NCI-H2227 treated with DMSO at 0.1 percent for 48 hours (cell line): Measurements from ENCODE around the gene PNMA8B.
"Not testable (repeated sequence)": the region's sequence is repeated elsewhere in the genome, so short reads cannot be mapped to it uniquely, and the experiment has no call there.

Experiments used
- DNase-seq: peaks from one replicate; lab custom pipeline; 2025; lab: John Stamatoyannopoulos, UW

Gene PNMA8B, protein sequence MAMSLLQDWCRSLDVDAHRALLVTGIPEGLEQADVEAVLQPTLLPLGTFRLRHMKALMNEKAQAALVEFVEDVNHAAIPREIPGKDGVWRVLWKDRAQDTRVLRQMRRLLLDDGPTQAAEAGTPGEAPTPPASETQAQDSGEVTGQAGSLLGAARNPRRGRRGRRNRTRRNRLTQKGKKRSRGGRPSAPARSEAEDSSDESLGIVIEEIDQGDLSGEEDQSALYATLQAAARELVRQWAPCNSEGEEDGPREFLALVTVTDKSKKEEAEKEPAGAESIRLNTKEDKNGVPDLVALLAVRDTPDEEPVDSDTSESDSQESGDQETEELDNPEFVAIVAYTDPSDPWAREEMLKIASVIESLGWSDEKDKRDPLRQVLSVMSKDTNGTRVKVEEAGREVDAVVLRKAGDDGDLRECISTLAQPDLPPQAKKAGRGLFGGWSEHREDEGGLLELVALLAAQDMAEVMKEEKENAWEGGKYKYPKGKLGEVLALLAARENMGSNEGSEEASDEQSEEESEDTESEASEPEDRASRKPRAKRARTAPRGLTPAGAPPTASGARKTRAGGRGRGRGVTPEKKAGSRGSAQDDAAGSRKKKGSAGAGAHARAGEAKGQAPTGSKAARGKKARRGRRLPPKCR

DNA sequence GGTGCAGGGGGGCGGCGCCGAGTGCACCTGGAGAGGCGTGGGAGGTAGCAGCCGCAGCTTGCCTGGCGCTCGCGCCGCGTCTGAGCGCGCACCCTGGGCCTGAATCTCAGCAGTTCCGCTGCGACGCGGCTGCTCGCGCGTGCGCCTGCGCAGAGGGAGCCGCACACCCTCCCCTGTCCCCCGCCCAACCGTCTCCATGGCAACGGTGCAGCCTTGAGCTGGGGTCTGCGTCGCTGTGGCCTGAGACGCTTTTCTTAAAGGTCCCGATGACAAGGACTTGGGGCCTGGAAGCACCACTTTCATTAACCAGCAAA, at the start of gene PNMA8B:
Gene PNMA8B, minus strand, starts transcription at position 82 of the 314 bp plus-strand sequence. CDS start 402 bp downstream, outside the sequence.
- peak; percentile 74 for DNase-seq

DNA sequence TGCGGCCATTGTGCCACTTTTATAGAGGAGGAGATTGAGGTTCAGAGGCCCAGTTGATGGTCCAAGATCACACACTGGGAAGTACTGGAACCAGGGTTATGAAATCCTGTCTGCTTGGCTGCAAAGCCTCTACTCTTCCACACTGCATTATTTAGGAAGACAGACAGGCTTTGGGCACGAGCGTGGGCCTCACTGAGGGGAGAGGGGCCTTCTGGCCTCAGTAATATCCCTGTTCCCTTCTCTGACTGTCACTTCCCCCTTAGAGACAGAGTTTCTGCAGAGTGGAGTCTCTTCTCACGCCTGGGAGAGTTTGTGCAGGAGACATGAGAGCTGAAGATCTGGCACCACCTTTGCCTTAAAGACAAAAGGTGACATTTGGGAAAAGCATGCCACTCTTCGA, 49.0 kb upstream of the PNMA8B start:
- DNase-seq: no peak

DNA sequence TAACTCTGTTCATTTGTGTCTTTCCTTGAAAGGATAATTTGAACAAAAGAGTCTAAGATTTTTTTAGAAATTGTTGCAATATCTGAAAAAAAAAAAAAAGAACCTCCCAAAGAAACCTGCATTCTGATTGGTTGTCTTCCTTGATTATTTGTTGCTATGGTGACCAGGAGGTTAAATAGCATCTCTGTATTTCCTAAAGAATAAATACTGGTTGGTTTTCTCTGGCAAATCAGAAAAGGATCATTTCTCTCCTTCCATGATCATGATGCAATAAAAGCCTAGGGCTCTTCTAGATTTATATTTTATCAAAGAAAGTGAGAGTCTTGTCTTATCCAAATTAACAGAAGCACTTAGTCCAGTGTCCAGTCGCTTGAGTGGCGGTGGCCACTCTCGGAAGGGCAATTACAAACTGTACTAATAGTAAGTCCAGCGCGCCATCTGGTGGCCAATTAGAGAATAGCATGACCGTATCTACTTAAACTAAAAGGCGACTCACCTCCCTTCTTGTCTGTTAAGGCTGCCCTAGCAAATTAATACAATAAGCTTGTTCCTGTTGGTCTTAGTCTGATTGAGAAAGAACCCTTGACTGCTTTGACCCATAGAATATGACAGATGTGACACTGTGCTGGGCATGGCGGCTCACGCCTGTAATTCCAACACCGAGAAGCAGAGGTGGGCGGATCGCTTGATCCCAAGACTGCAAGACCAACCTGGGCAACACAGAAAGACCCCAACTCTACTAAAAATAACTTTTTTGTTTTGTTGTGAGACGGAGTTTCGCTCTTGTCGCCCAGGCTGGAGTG, 47.0 kb upstream of the PNMA8B start:
- DNase-seq: peak; percentile 95

DNA sequence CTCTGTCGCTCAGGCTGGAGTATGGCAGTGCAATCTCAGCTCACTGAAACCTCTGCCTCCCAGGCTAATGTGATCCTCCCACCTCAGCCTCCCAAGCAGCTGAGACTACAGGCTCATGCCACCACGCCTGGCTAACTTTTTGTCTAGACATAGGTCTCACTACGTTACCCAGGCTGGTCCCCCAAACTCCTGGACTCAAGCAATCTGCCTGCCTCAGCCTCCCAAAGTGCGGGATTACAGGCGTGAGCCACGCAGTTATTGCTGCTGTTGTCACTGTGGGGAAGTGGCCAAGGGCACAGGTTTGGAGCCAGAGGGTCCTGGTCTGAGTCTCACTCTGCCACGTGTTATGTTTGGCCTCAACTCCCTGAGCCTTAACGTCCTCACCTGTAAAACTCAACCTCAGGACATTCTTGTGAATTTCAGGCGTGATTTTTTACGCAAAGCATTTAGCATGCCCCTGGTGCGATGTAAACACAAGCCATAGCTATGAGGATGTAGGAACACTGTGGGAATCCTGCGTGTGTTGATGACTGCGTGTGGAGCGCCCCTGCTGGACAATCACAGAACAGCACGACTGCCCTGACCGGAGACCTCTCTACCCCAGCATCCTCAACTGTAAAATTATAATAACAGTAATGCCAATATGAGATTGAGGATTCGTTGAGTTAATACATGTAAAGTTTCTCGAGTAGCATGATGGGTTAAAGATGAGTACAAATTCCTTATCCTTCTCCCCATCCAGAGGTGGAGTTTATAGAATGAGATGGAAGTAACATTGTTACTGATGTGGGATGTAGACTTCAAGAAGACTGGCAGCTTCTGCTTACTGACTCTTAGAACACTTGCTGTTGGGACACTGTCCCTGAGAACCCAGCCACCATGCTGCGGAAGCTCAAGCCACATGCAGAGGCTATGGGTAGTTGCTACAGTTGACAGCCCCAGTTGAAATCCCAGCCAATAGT, 41.8 kb upstream of the PNMA8B start:
- no peak for DNase-seq

DNA sequence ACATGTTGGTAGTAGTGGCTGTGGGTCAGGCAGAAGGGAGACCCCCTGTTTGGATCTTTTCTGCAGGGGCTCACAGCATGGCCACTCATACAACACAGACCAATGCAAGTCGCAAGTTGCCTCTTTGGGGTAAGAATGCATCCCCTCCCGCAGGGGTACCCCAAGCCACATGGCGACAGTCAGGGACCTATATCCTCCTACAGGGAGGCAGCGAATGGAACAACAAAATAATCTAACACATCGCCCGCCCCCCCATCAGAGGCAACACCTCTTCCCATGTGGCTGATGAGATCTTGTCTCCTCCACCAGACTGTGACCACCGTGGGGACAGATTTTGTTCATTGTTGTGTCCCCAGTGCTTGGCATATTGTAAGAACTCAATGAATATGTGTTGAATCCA, 40.7 kb upstream of the PNMA8B start:
- DNase-seq: no peak

DNA sequence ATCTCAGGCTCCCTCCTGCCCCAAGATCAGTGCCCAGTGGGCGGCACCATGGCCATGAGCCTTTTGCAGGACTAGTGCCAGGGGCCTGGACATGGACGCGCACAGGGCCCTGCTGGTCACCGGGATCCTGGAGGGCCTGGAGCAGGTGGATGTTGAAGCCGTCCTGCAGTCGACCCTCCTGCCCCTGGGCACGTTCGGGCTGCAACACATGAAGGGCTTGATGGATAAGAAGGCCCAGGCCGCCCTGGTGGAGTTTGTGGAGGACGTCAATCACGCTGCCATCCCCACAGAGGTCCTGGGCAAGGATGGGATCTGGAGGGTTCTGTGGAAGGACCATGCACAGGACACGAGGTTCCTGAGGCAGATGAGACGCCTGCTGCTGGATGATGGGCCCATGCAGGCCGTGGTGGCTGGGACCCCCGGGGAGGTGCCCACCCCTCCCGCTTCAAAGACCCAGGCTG, 38.0 kb upstream of the PNMA8B start:
- DNase-seq: no peak

DNA sequence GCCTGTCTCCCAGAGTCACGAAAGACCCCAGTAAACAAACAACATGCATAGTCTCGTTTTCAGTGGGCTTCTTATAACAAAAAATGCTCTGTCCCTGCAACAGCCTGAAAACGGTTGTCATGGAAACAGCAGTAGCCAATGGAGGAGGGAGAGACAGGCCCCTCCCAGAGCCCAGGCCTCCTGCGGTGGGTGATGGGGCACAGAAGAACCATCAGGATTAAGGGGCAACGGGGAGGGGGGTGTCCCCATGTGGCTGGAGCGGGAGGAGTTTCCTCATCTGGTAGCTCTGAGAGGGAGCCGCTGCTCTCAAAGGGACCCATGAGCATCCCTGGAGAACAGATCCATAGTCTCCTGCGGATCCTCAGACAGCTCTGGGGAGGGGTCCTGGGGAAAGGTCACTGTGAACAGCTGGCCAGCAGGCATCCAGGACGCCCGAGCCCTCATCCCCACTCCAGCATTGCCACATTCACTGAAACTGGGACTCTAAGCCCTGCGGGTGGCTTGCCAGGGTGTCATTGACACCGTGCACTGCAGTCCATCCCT, 37.5 kb upstream of the PNMA8B start:
- DNase-seq: no peak

DNA sequence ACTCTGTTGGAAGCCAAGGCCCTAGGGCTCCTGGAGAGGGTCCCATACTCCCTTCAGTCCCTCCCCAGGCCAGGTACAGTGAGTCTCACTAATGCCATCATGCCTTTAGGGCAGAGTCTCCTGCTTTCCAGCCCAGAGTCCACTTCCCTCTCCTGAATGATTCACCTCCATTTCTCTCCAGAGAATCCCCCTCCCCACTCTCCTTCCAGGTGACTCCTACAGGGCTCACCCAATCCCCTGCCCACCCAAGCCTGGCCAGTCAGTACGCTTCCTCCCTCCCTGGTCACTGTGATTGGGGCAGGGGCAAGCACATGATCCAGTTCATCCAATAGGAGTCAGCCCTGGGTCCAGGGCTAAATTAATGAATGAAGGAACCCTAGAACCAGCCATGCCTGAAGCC, 35.0 kb upstream of the PNMA8B start:
- no peak for DNase-seq

DNA sequence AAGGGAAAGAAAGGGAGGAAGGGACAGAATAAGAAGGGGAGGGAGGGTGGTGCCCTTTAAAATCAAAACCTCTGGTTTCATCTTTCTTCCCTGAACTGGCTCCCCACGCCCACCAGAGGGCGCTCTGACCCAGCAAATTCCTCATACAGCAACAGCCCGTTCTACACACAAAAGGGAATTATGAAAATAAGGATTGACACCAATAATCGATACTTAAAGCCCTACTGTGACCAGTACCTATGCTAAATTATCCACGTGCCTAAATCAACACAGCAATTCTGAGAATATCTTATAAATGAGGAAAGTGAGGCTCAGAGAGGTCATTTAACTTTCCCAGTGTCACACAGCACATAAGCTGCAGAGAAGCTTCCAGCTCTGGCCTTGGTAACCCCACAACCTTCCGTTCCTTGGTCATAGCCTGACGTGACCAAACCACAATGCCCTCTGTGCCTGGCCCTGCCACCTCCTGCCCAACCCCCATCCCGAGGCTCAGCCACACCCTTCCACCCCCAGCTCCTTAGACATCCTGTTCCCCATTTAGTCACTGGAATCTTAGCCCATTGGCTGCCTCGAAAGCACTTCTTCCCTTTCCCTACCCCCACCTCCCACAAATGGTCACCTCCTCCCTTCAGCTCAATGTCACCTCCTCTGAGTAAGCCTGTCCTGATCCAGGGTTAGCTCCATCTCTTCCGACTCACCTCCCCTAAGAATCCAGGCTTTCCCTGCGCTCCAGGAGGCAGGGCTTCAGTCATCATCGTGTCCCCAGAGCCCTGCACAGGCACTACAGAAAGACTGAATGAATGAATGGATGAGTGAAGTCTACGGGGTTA, 34.2 kb upstream of the PNMA8B start:
- DNase-seq: peak; percentile 16

DNA sequence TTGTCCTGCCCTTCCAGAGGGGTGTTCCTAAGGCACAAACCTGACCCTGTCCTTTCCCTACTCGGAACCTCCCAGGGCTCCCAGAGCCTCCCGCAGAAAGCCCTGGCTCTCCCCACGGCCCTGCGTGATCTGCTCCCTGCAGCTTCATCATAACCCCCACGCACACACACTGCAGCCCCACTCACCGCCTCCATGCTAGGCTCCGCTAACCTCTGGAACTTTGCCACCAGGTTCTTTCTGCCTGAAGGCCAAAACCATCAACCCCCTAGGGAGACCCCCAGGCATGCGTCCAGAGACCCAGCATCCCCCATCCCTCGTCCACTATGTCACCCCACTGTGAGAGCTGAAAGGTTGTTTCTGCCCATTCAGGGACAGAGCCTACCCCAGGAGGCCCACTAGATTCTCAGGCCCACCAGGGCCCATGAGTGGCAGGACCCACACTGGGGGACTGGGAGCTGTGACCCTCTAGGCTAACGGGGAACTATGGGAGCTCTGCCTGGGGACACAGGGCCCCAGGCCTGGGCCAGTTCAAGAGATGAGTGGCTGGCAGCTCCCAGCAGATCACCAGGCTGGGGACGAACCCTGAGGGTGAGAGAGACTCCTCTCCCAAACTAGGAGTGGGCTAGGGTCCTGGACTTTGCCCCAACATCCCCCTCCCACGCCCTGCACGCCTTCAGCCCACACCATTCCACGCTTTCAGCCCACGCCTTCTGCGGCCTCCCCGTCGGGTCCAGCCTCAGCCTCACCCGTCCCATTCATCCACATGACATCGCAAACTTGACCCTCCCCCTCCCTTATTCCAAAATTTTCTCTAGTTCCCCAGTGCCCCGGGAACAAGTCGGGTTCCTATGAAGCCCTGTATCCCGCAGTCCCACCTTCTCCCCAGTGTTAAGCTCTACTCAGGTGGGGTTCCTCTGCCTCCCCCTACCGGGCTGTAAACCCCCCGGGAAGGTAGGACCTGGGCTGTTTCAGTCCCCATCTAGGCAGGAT, 33.2 kb upstream of the PNMA8B start:
- no peak for DNase-seq

DNA sequence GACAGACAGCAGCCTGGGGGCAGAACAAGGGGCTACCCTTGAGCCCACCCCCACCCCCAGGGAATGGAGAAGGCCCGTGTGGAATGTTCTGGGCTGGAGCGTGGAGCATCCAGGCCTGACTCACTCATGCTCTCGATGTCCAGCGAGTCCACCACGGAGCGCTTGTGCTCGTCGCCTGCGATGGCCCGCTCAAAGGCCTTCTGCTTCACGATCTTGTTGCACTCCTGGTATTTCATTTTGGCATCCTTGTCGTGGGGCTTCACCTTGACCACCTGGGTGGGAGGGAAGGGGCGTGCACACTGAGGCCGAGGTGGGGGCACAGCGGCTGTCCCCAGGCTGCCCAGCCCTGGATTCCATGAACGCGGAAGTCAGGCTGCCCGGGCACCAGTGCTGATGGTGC, 31.1 kb upstream of the PNMA8B start:
- DNase-seq: not testable (repeated sequence)

DNA sequence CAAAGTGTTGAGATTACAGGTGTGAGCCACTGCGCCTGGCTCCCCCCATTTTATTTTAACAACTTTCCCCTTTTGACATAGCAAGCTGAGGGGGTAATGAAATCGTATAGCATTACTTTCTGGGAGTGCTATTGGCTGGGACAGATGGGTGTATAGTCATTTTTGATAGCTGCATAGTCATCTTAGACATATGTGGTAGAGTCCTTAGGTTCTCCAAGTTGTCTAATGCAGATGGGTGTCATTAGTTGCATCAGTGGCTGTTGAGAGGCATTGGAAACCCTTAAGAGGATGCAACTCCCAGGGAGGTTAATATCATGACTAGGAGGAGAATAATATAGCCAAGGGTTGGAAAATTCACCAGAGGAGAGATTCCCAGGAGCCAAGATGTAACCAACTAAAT, 28.6 kb upstream of the PNMA8B start:
- no peak for DNase-seq

DNA sequence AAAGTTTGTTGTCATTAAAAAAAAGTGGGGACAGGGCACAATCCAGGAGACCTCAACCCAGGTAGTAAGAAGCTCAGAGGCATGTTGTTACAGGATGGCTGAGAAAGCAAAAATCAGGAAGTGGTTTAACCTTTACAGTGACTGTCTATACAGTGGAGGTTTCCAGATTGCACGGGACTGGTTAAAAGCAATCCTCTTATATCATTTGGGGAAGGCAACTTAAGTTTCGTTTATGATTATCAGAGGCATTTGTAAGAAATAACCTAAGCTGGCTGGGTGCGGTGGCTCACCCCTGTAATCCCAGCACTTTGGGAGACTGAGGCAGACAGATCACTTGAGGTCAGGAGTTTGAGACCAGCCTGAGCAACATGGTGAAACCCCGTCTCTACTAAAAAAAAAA, 27.3 kb upstream of the PNMA8B start:
- DNase-seq: not testable (repeated sequence)

DNA sequence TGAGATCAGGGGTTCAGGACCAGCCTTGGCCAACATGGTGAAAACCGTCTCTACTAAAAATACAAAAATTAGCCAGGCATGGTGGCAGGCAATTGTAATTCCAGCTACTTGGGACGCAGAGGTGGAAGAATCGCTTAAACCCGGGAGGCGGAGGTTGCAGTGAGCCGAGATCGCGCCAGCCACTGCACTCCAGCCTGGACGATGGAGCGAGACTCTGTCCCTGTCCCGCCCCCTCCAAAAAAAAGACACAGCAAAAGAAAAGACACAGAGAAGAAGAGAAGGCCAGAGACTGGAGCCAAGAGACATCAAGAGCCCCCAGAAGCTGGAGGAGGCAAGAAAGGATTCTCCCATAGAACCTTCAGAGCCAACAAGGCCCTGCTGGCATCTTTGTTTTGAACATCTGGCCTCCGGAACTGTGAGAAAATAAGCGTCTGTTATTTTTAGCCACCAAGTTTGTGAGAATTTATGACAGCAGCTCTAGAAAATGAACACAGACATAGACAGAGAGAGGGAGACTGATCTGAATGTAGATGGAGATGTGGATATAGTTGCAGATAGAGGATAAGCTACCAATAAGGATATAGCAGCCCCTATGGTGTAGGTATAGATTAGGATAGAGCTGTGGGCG, 25.7 kb upstream of the PNMA8B start:
- DNase-seq: no peak

DNA sequence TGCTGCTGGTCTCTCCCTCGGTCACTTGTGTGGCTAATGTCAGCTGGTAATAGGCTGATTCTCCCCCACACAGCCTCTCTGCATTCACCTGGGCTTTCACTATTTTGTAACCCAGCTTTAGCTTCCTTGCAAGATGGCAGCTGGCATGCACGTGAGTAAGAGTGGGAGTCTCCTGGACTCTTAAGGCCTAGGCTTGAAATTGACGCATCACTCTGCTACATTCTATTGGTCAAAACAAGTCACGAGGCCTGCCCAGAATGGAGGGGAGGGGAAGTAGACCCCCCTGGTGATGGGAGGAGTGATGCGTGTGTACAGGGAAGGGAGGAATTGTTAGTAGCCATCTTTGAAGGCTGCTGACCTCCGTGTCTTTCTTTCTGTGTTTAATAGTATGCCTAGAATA, 24.9 kb upstream of the PNMA8B start:
- DNase-seq: no peak

DNA sequence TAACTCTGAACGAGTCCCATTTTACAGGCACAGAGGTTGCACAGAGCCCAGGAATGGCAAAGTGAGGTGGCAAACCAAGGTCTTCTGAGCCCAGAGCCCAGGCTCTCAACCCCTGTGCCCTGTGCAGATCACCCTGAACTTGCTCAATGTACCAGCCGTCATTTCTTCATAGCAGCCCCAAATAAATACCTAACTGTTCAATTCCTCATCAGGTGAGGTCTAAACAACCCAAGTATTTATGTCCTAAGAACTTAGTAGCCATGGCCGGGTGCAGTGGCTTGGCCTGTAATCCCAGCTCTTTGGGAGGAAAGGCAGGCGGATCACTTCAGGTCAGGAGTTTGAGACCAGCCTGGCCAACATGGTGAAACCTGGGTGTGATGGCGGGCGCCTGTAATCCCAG, 21.8 kb upstream of the PNMA8B start:
- no peak for DNase-seq

DNA sequence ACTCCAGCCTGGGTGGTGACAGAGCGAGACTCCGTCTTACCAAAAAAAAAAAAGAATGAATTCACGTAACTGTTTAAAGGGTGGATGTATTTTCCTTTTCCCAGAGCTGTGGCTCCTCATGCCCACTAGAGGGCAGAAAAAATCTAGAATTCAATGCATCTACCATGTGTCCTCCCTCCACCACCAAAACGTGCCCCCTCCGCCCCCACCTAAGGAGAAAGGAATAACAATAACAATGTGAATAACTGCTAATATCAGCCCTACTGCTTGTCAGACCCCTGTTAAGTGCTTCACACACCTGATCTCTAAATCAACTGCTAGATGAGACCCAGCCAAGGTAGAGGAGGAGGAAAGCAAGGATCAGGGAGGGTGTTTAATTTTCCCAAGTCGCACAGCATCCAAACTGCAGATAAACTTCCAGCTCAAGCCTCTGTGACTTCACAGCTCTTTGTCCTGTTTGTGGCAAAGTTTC, 20.2 kb upstream of the PNMA8B start:
- no peak for DNase-seq

DNA sequence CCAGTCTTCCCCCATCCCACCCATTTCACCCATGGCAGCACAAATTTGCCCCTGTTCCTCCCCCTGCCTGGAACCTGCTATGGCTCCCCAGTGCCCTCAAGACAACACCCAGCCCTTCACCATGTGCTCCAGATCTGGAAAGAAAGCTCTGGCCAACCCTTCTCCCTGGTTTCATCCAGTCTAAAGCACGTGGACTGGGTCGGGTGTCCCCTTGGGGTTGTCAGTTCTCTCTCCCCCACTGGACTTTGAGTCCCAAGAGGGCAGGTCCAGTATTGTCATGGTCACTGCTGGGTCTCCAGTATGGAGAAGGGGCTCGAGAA, 19.6 kb upstream of the PNMA8B start:
- no peak for DNase-seq
